Endodermal cell (in vitro differentiated cells): ENCODE results near the gene ELAVL2. TPM values are rescaled to one million over a fixed set of nuclear protein-coding genes. Genes with fewer than 3 reads are reported as not detected.
A peak's percentile ranks its signal among the peaks of the same experiment; 100 is the strongest.

Experiments
- DNase-seq: peaks from one replicate; pipeline ENCODE4 v3.0.0-alpha.2; 2017
- H3K27ac ChIP-seq: 2 replicates; pipeline ENCODE4 v1.5.1; 2013; ENCODE audit warnings: mild to moderate bottlenecking, low read depth, low read length, moderate library complexity
- H3K27me3 ChIP-seq: 2 replicates; pipeline ENCODE4 v1.6.1; 2013; ENCODE audit warnings: mild to moderate bottlenecking, low read length, moderate library complexity; ENCODE audit not compliant: insufficient read depth, control insufficient read depth, poor library complexity, severe bottlenecking
- H3K36me3 ChIP-seq: 2 replicates; pipeline ENCODE4 v1.7.0; 2013; ENCODE audit warnings: mild to moderate bottlenecking, low read length, moderate library complexity; ENCODE audit not compliant: control insufficient read depth, insufficient read depth
- H3K4me1 ChIP-seq: one replicate; pipeline ENCODE4 v1.7.0; 2013; ENCODE audit warnings: low read length; ENCODE audit not compliant: control insufficient read depth, insufficient read depth
- H3K4me3 ChIP-seq: 2 replicates; pipeline ENCODE4 v1.5.1; 2013; ENCODE audit warnings: mild to moderate bottlenecking, low read length, moderate library complexity
- H3K9ac ChIP-seq: 2 replicates; pipeline ENCODE4 v1.6.1; 2013; ENCODE audit warnings: mild to moderate bottlenecking, low read length, moderate library complexity; ENCODE audit not compliant: poor library complexity, severe bottlenecking; ENCODE audit errors: extremely low read depth
- H3K9me3 ChIP-seq: 2 replicates; pipeline ENCODE4 v1.6.1; 2013; ENCODE audit warnings: mild to moderate bottlenecking, low read length, moderate library complexity; ENCODE audit not compliant: control insufficient read depth
- H3K27ac Mint-ChIP-seq: 2 replicates; pipeline ENCODE4 v1.8.0; 2020; ENCODE audit warnings: mixed read lengths
- H3K27me3 Mint-ChIP-seq: 2 replicates; pipeline ENCODE4 v1.8.0; 2021; ENCODE audit warnings: mild to moderate bottlenecking, mixed read lengths; ENCODE audit not compliant: insufficient read depth
- H3K36me3 Mint-ChIP-seq: 2 replicates; pipeline ENCODE4 v1.8.0; 2020; ENCODE audit warnings: low read depth, mixed read lengths
- H3K4me1 Mint-ChIP-seq: 2 replicates; pipeline ENCODE4 v1.8.0; 2020; ENCODE audit warnings: mixed read lengths
- H3K4me3 Mint-ChIP-seq: 2 replicates; pipeline ENCODE4 v1.8.0; 2020; ENCODE audit warnings: mild to moderate bottlenecking, moderate library complexity, mixed read lengths
- H3K9me3 Mint-ChIP-seq: 2 replicates; pipeline ENCODE4 v1.8.0; 2020; ENCODE audit warnings: mild to moderate bottlenecking, mixed read lengths
- WGBS, 2 experiments: methylation state at CpG; one replicate each; pipeline versions ENCODE4 v1.1.5 to v1.1.7; 2013; ENCODE audit warnings: missing lambda C conversion rate in 2 of 2, mixed read lengths in 1 of 2; ENCODE audit not compliant: insufficient coverage in 1 of 2, insufficient read length in 1 of 2; 5-methylcytosine and 5-hydroxymethylcytosine counted together
- long read RNA-seq, 4 experiments: library from polyadenylated mRNA in 2 of 4; library from RNA in 1 of 4; library from capped mRNA in 1 of 4; stranded (forward) in 3 of 4; unstranded in 1 of 4; transcript quantifications; one replicate each; pipeline ENCODE4 v2.0.0, GENCODE V29; 2020 to 2021; ENCODE audit warnings: inconsistent platforms in 1 of 4
- polyA plus RNA-seq, 2 experiments: library from polyadenylated mRNA; stranded (reverse); fragments of 50-300 nt; gene quantifications; one replicate each; pipeline ENCODE4 v1.2.3, GENCODE V29; 2013
- total RNA-seq, 2 donors: library from RNA; stranded (reverse); fragmentation: NEBNext Ultra II Directional in 1 of 2; extraction: Animal tissue kit (Norgen Biotek cat#: 25700) in 1 of 2; gene quantifications; 2 replicates in 1 of 2; 3 replicates in 1 of 2; pipeline ENCODE4 v1.2.1, GENCODE V29; 2021
- TF ChIP-seq, protein P1 (sequence below): fragments of 200-600 bp; sonication (generic); conservative IDR thresholded peaks from 2 replicates; pipeline ENCODE4 v1.5.0; 2021; ENCODE audit warnings: antibody characterized with exemption, mild to moderate bottlenecking

Gene ELAVL2
- 1 to 10 TPM; 4.7 to 6.2 TPM for total RNA-seq
- 25.8 TPM for polyA plus RNA-seq (2013, experiment 1 of 2)
- polyA plus RNA-seq (2013, experiment 2 of 2), result 25.3 TPM
- long read RNA-seq, experiment 1, result 0 reads
- long read RNA-seq, experiment 2, partial matches to known transcripts, result 1 of 2 reads
- long read RNA-seq, experiment 2, other reads (novel, unspliced or antisense), result 0 of 2 reads
- long read RNA-seq, experiment 3, partial matches to known transcripts, result 1 of 3 reads
- long read RNA-seq, experiment 3, other reads (novel, unspliced or antisense), result 2 of 3 reads
- long read RNA-seq, experiment 4, result 0 reads

DNA sequence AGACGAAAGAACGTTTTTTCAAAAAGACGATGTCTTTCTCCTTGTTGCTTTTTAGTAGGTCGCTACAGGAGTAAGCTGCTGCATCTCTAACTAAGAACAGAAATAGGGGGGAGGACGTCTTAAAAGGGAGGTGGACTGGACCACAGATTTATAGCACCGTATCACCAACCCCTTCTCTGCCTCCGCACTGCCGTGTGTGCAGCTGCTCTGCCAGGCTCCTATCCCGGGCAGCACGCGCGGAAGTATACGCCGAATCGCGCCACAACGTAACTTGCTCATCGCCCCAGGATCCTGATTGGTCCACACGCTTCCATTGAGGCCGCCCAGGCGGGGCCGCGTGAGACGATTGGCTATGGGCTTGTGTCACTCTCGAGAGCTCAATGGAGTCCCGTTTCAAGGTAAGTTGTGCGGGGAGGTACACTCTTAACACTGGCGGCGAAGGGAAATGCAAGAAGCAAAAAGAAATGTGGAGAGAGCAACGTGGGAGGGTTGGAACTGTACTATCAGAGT lies at the start of gene ELAVL2:
ELAVL2 (minus strand) TSS at position 121 of the 510 bp plus-strand sequence. CDS start 64,006 bp downstream, outside the sequence.
- Histone ChIP-seq H3K4me3 (peak within 1 kb of the TSS; percentile 85), H3K27me3 (peaks cover 89% of the 10 kb centered on the region), H3K4me1 (no peaks in the 10 kb centered on the region), H3K36me3 (no peaks in the 10 kb centered on the region), H3K9me3 (no peaks in the 10 kb centered on the region), H3K9ac (no peak within 1 kb of the TSS), H3K27ac (peak within 1 kb of the TSS; percentile 33)
- TF ChIP-seq, protein P1, sequence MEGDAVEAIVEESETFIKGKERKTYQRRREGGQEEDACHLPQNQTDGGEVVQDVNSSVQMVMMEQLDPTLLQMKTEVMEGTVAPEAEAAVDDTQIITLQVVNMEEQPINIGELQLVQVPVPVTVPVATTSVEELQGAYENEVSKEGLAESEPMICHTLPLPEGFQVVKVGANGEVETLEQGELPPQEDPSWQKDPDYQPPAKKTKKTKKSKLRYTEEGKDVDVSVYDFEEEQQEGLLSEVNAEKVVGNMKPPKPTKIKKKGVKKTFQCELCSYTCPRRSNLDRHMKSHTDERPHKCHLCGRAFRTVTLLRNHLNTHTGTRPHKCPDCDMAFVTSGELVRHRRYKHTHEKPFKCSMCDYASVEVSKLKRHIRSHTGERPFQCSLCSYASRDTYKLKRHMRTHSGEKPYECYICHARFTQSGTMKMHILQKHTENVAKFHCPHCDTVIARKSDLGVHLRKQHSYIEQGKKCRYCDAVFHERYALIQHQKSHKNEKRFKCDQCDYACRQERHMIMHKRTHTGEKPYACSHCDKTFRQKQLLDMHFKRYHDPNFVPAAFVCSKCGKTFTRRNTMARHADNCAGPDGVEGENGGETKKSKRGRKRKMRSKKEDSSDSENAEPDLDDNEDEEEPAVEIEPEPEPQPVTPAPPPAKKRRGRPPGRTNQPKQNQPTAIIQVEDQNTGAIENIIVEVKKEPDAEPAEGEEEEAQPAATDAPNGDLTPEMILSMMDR, result peak; percentile 14
- peak; percentile 99 for DNase-seq
- Mint-ChIP-seq H3K27me3 (peaks cover 28% of the 10 kb centered on the region), H3K9me3 (no peaks in the 10 kb centered on the region), H3K36me3 (no peaks in the 10 kb centered on the region), H3K27ac (no peak within 1 kb of the TSS), H3K4me1 (peaks cover 12% of the 10 kb centered on the region), H3K4me3 (no peak within 1 kb of the TSS)
- WGBS, 2 experiments, result 0% methylated on average over 10 to 30 of the region's 30 CpGs

DNA sequence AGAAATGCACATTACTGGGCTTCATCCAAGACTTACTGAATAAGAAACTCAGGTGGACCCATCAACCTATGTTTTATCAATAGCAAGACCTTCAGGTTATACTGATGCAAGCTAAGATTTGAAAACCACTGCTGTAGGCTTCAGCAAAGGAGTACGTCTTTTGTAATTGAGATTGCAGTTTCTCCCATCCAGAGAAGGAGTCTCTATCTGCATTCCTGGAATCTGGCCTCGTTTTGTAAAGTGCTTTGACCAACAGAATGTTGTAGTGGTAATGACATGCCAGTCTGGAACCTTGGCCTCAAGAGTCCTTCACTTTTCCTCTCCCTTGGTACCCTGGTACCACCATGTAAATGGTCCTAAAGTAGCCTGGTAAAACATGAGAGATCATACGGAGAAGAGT lies 32.2 kb upstream of the ELAVL2 start:
- Histone ChIP-seq H3K36me3 (no peaks in the 10 kb centered on the region), H3K27me3 (peaks cover 8% of the 10 kb centered on the region), H3K9me3 (no peaks in the 10 kb centered on the region), H3K4me1 (no peaks in the 10 kb centered on the region), H3K9ac (no peak overlapping the region), H3K4me3 (no peak overlapping the region), H3K27ac (no peak overlapping the region)
- H3K27ac Mint-ChIP-seq, result no peak overlapping the region
- H3K27me3 Mint-ChIP-seq, result peaks cover 16% of the 10 kb centered on the region
- H3K36me3 Mint-ChIP-seq, result no peaks in the 10 kb centered on the region
- no peak for DNase-seq
- no peaks in the 10 kb centered on the region for H3K9me3 Mint-ChIP-seq
- TF ChIP-seq, protein P1, result no peak
- no peak overlapping the region for H3K4me3 Mint-ChIP-seq
- no peaks in the 10 kb centered on the region for H3K4me1 Mint-ChIP-seq
- WGBS, 2 experiments, result 71 to 100% methylated on average over 2 to 3 of the region's 3 CpGs

DNA sequence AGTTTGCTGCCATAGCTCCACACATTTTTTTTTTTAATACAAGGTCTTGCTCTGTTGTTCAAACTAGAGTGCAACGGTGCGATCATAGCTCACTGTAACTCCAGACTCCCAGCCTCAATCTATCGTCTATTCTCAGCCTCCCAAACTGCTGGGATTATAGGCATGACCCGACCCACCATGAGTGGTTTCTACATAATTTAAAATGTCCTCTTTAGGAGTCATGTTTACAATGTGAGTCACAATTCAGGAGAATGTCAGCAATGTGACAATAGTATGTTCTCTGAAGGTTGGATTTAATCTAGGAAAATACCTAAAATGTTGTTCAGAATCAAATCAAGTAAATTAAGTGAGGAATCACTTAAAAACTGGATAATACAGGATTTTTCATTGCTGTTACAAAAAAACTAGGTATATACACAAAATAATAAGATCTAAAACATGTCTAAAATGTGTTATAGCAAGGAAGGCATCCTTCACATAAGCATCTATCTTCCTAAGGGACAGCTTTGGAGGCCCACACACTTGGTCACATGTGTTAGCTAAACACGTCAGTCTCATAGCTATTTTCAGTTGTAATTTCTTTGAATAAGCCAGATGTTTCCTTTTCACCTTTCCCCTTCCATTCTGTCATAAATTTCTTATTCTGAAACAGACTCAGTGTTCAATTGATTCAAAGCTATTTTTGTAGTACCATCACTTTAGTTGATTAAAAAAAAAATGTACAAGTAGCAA lies 30.0 kb upstream of the ELAVL2 start:
- no peaks in the 10 kb centered on the region for H3K36me3 Mint-ChIP-seq
- H3K27ac Mint-ChIP-seq, result no peak overlapping the region
- H3K36me3 ChIP-seq, result no peaks in the 10 kb centered on the region
- 92 to 94% methylated on average over 4 to 5 of the region's 5 CpGs for WGBS, 2 experiments
- no peak overlapping the region for H3K9ac ChIP-seq
- peaks cover 25% of the 10 kb centered on the region for H3K27me3 ChIP-seq
- no peaks in the 10 kb centered on the region for H3K9me3 ChIP-seq
- H3K27ac ChIP-seq, result no peak overlapping the region
- no peaks in the 10 kb centered on the region for H3K9me3 Mint-ChIP-seq
- H3K4me3 ChIP-seq, result no peak overlapping the region
- peaks cover 2% of the 10 kb centered on the region for H3K4me1 Mint-ChIP-seq
- H3K27me3 Mint-ChIP-seq, result peaks cover 33% of the 10 kb centered on the region
- H3K4me1 ChIP-seq, result no peaks in the 10 kb centered on the region
- DNase-seq, result no peak
- no peak overlapping the region for H3K4me3 Mint-ChIP-seq
- TF ChIP-seq, protein P1, result no peak
